HG03196 (cell line): ENCODE measurements around the gene UBE2Q2.

Source experiments
- ATAC-seq: cut with Tn5 transposase; IDR thresholded peaks from one replicate; pipeline ENCODE4 v1.9.1; 2021; ENCODE audit not compliant: unreplicated experiment

UBE2Q2 gene

GRCh38 chr15:75921732-75922703, 78.8 kb downstream of the UBE2Q2 start:
- no peak for ATAC-seq

DNA sequence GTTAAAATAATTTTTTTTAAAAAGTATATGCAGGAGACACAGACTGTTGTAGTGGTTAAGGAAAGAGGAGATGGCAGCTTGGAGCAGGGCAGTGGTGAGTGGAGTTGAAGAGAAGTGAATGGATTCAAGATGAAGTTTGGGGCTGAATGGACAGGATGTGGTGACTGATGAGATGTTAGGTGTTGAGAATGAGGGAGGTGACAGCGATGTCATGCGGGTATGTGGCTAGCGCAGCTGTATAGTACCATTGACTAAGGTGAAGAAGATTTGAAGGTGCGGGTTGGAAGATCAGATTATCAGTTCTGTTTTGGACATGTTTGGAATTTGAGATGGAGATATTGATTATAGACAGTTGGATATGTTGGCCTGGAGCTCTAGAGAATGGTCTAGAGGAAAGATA, 80.5 kb downstream of the UBE2Q2 start:
- no peak for ATAC-seq

DNA sequence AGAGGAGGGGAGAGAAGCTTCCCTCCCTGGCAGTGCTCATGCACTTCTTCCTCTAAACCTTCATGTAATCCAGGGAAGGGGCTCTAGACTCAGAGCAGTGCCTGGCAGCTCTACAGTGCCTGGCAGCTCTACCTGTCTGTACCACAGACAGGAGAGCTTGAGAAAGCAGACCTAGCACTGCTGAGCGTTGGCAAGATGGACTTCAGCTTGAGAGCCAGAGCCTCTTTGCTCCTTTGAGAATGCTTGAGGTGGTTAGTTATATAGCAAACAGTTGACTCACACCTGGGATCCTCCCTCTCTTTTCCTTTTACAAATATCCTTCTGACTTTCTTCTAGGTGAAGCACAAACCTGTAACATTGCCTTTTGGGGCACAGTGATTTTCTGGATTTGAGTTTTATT, 81.3 kb downstream of the UBE2Q2 start:
- ATAC-seq, result no peak

GRCh38 chr15:75925440-75925839, 82.2 kb downstream of the UBE2Q2 start:
- ATAC-seq, result no peak

DNA sequence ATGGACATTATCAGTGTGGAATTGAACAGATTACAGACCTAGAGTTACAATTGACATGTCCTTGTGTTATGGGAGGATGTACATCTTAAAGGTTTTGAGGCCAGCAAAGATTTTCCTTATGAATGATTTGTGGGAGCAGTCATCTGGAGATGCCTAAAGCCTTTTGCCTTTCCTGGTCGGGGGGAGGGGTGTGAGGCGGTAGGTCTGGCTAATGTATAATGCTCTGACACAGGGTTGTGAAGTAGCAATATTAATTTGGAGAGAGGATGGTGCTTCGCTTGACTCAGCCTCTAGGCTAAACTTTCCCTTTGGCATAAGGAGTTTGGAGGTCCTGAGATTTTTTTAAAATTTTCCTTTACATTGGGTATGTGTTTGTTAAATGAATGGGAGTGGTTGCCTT, 83.7 kb downstream of the UBE2Q2 start:
- no peak for ATAC-seq

GRCh38 chr15:75927601-75928000, 84.4 kb downstream of the UBE2Q2 start:
- ATAC-seq, result no peak

GRCh38 chr15:75928680-75929608, 85.7 kb downstream of the UBE2Q2 start:
- no peak for ATAC-seq

- no peak for ATAC-seq
Measured at GRCh38 chr15:75929799-75930565, 86.7 kb downstream of the UBE2Q2 start.

GRCh38 chr15:75930866-75931265, 87.6 kb downstream of the UBE2Q2 start:
- no peak for ATAC-seq

DNA sequence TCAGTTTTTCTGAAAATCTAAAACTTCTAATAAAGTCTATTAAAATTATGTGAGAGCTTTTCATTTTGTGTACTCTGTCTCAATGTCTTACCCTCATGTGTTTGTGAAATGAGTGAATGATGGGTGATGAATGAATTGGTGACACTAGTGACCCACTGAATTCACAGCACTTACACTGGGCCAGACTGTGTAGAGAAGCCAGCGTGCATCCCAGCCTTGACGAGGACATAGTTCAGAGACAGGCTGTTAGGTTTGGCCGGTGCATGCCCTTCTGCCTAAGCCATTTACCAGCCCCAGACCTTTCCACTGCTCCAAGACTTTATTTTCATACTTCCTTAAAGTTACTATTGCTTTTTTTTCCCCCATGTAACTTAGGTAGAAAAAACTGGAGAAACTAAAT, 99.2 kb downstream of the UBE2Q2 start:
- no peak for ATAC-seq

DNA sequence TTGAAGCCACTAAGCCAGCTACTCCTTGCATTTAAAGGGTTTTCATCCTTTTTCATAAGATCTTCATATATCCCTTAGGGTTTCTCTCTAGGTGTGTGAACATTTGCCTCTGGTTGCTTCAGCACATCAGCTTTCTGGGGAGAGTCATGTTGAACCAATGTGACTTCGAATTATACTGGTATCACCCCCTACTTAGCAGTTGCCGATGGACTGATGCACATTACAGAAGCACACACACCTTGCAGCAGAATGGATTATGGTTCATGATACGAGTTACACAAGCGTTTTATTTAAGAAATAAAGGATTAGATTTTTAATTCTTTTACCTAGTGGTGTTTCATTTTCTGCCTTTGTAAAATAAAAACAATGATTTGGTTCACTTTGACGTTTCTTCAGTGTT, 100.0 kb downstream of the UBE2Q2 start:
- no peak for ATAC-seq

DNA sequence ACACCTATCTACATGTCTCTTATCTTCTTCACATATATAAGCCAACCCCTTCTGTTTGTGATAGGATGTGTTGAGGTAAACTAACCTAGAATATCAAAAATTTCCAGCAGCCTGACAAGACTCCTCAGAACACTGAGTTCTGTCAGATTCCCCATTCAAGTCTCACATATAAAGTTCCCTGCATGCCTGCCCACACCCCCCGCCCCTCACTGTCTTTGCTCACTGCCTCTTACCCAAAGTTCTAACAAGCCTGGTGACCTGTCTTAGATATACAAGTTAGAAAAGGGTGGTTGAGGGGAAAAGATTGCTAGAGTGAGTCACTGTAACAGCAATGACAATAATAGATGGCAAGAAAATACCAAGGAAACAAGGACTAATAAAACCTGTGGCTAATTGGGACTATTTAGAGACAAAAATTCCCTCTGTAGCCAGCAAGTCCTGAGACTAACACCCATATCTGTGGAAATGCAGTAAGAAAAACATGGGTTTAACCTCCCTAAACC, 100.5 kb downstream of the UBE2Q2 start:
- no peak for ATAC-seq

DNA sequence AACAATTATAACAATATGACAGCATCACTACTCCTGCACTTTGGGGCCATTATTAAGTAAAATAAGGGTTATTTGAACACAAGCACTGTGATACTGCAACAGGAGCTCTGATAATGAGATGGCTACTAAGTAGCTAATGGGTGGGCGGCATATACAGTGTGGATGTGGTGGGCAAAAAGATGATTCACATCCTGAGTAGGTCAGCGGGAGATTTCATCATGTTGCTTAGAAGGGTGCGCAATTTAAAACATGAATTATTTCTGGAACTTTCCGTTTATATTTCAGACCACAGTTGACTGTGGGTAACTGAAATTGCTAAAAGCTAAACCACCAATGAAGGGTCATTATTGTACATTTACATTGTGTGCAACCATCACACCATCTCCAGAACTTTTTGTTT, 102.7 kb downstream of the UBE2Q2 start:
- no peak for ATAC-seq

GRCh38 chr15:75947092-75947491, 103.8 kb downstream of the UBE2Q2 start:
- ATAC-seq, result no peak

DNA sequence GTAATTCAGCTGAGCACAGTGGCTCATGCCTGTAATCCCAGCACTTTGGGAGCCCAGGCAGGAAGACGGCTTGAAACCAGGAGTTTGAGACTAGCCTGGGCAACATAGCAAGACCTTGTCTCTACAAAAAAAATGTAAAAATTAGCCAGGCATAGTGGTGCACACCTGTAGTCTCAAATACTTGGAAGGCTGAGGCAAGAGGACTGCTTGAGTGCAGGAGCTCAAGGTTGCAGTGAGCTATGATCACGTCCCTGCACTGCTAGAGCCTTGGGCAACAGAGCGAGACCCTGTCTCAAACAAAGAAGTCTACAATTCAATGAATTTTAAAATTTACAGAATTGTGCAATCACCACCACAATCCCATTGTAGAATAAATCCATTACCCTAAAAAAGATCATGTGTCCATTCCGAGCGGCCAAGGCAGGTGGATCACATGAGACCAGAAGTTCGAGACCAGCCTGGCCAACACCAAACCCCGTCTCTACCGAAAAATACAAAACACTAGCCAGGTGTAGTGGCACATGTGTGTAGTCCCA, 105.6 kb downstream of the UBE2Q2 start:
- no peak for ATAC-seq
